Esophagus squamous epithelium (tissue), 4 donors: ENCODE measurements around the gene SPAST.

ENCODE experiments used
- CTCF ChIP-seq, 6 experiments: fragments of 450-650 bp in 4 of 6; fragments of 200-600 bp in 2 of 6; sonication (generic) in 2 of 6; IDR thresholded peaks; one replicate each; pipeline ENCODE4 v1.5.1; 2016 to 2019; ENCODE audit warnings: antibody characterized with exemption in 6 of 6, mild to moderate bottlenecking in 4 of 6, moderate library complexity in 4 of 6
- POLR2A ChIP-seq, 4 donors: fragments of 450-650 bp; IDR thresholded peaks; one replicate each; pipeline ENCODE4 v1.6.1; 2017; ENCODE audit warnings: antibody characterized with exemption in 4 of 4, mild to moderate bottlenecking in 4 of 4, moderate library complexity in 3 of 4

- TF ChIP-seq CTCF (IDR thresholded peaks at IDR 0.05) (no peak), POLR2A (IDR thresholded peaks at IDR 0.05) (no peak)
Observed at GRCh38 chr2:32128636-32129035, 65.3 kb downstream of the SPAST start.
